HG02763 (cell line): ENCODE results near the gene SLC18A2.
"Not testable (repeated sequence)": the region's sequence is repeated elsewhere in the genome, so short reads cannot be mapped to it uniquely, and the experiment has no call there.

Experiments used
- ATAC-seq: cut with Tn5 transposase; IDR thresholded peaks from one replicate; pipeline ENCODE4 v1.9.1; 2021; ENCODE audit warnings: mild to moderate bottlenecking, moderate library complexity; ENCODE audit not compliant: unreplicated experiment

Gene SLC18A2

GRCh38 chr10:117262291-117262902 is 21.5 kb downstream of the SLC18A2 start:
- no peak for ATAC-seq

- no peak for ATAC-seq
Observed at GRCh38 chr10:117262903-117263293, 22.0 kb downstream of the SLC18A2 start.

- ATAC-seq = no peak
Observed at GRCh38 chr10:117264782-117265181, 23.9 kb downstream of the SLC18A2 start.

- no peak for ATAC-seq
Observed at GRCh38 chr10:117266400-117266799, 25.5 kb downstream of the SLC18A2 start.

GRCh38 chr10:117266812-117267211 is 25.9 kb downstream of the SLC18A2 start:
- no peak for ATAC-seq

GRCh38 chr10:117268258-117268657 is 27.3 kb downstream of the SLC18A2 start:
- no peak for ATAC-seq

- ATAC-seq = no peak
Observed at GRCh38 chr10:117268907-117269306, 28.0 kb downstream of the SLC18A2 start.

GRCh38 chr10:117271427-117271826 is 30.5 kb downstream of the SLC18A2 start:
- no peak for ATAC-seq

GRCh38 chr10:117272195-117273076 is 31.5 kb downstream of the SLC18A2 start:
- ATAC-seq = no peak

- no peak for ATAC-seq
Observed at GRCh38 chr10:117273980-117274379, 33.1 kb downstream of the SLC18A2 start.

GRCh38 chr10:117274509-117274908 is 33.6 kb downstream of the SLC18A2 start:
- ATAC-seq = no peak

- ATAC-seq = no peak
Observed at GRCh38 chr10:117275121-117275520, 34.2 kb downstream of the SLC18A2 start.

- no peak for ATAC-seq
Observed at GRCh38 chr10:117277675-117278074, 36.8 kb downstream of the SLC18A2 start.

GRCh38 chr10:117284716-117285494 is 44.0 kb downstream of the SLC18A2 start:
- no peak for ATAC-seq

- not testable (repeated sequence) for ATAC-seq
Observed at GRCh38 chr10:117290872-117291271, 50.0 kb downstream of the SLC18A2 start.

GRCh38 chr10:117294039-117294645 is 53.2 kb downstream of the SLC18A2 start:
- ATAC-seq = no peak

GRCh38 chr10:117294735-117295134 is 53.8 kb downstream of the SLC18A2 start:
- ATAC-seq = no peak

GRCh38 chr10:117298219-117298618 is 57.3 kb downstream of the SLC18A2 start:
- ATAC-seq = no peak

- no peak for ATAC-seq
Observed at GRCh38 chr10:117299435-117299834, 58.5 kb downstream of the SLC18A2 start.

GRCh38 chr10:117300671-117301070 is 59.8 kb downstream of the SLC18A2 start:
- no peak for ATAC-seq

- not testable (repeated sequence) for ATAC-seq
Observed at GRCh38 chr10:117303451-117303850, 62.5 kb downstream of the SLC18A2 start.
